ENCODE results near the gene NCR1.
"Not testable (repeated sequence)": the region's sequence is repeated elsewhere in the genome, so short reads cannot be mapped to it uniquely, and the experiment has no call there.

The NCR1 gene

DNA sequence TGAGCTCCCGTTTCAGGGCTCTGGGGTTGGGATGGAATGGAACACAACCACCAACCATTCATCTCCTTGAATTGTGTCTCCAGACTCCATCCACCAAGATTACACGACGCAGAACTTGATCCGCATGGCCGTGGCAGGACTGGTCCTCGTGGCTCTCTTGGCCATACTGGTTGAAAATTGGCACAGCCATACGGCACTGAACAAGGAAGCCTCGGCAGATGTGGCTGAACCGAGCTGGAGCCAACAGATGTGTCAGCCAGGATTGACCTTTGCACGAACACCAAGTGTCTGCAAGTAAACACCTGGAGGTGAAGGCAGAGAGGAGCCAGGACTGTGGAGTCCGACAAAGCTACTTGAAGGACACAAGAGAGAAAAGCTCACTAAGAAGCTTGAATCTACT is 16.4 kb upstream of the NCR1 start:
- no peaks in the 10 kb centered on the region for H3K79me2 ChIP-seq (ENCODE audit: low read length)
- no peak overlapping the region for H3K9ac ChIP-seq (ENCODE audit: low read length)
- H2AFZ ChIP-seq (ENCODE audit: low read length), result no peak overlapping the region
- H3K9me2 ChIP-seq (replicated peaks; ENCODE audit: insufficient read depth, low read length), result no peaks in the 10 kb centered on the region
- no peak overlapping the region for H3K4me2 ChIP-seq (ENCODE audit: low read depth, low read length)
- peaks cover 57% of the 10 kb centered on the region for H3K27me3 ChIP-seq (replicated peaks; ENCODE audit: insufficient read depth, low read length)
- no peak overlapping the region for H3K27ac ChIP-seq (ENCODE audit: low read length)
- no peak overlapping the region for H3K4me3 ChIP-seq (ENCODE audit: low read length)
- TF ChIP-seq EZH2phosphoT487 (IDR thresholded peaks at IDR 0.05; ENCODE audit: low read length) (no peak), CTCF (IDR thresholded peaks at IDR 0.05; ENCODE audit: low read length) (no peak), EZH2 (optimal IDR thresholded peaks at IDR 0.05; ENCODE audit: low read depth, low read length) (no peak)
- H4K20me1 ChIP-seq (ENCODE audit: insufficient read depth, low read length), result no peaks in the 10 kb centered on the region
- no peaks in the 10 kb centered on the region for H3F3A ChIP-seq (ENCODE audit: insufficient read depth, low read length)
- H3K36me3 ChIP-seq (replicated peaks; ENCODE audit: insufficient read depth, low read length), result no peaks in the 10 kb centered on the region
- H3K9me3 ChIP-seq (replicated peaks; ENCODE audit: insufficient read depth, low read length), result no peaks in the 10 kb centered on the region
- no peak for DNase-seq
- no peaks in the 10 kb centered on the region for H3K4me1 ChIP-seq (ENCODE audit: low read length)

- Histone ChIP-seq H3K4me1 (ENCODE audit: low read length) (no peaks in the 10 kb centered on the region), H2AFZ (ENCODE audit: low read length) (no peak overlapping the region), H3K9me3 (replicated peaks; ENCODE audit: insufficient read depth, low read length) (no peaks in the 10 kb centered on the region), H3K9ac (ENCODE audit: low read length) (no peak overlapping the region), H3K9me2 (replicated peaks; ENCODE audit: insufficient read depth, low read length) (no peaks in the 10 kb centered on the region), H3K4me2 (ENCODE audit: low read depth, low read length) (no peak overlapping the region), H3K36me3 (replicated peaks; ENCODE audit: insufficient read depth, low read length) (no peaks in the 10 kb centered on the region), H3F3A (ENCODE audit: insufficient read depth, low read length) (no peaks in the 10 kb centered on the region), H3K4me3 (ENCODE audit: low read length) (no peak overlapping the region), H4K20me1 (ENCODE audit: insufficient read depth, low read length) (no peaks in the 10 kb centered on the region), H3K27ac (ENCODE audit: low read length) (no peak overlapping the region), H3K79me2 (ENCODE audit: low read length) (no peaks in the 10 kb centered on the region), H3K27me3 (replicated peaks; ENCODE audit: insufficient read depth, low read length) (peaks cover 41% of the 10 kb centered on the region)
- TF ChIP-seq EZH2 (optimal IDR thresholded peaks at IDR 0.05; ENCODE audit: low read depth, low read length) (no peak), EZH2phosphoT487 (IDR thresholded peaks at IDR 0.05; ENCODE audit: low read length) (no peak), CTCF (IDR thresholded peaks at IDR 0.05; ENCODE audit: low read length) (no peak)
- no peak for DNase-seq
Observed at GRCh38 chr19:54893406-54893805, 12.5 kb upstream of the NCR1 start.

GRCh38 chr19:54894106-54894505 is 11.8 kb upstream of the NCR1 start:
- not testable (repeated sequence) for H3K4me2 ChIP-seq (ENCODE audit: low read depth, low read length); H3K4me1 ChIP-seq (ENCODE audit: low read length); H3K9ac ChIP-seq (ENCODE audit: low read length); H2AFZ ChIP-seq (ENCODE audit: low read length); H3K4me3 ChIP-seq (ENCODE audit: low read length); H3K79me2 ChIP-seq (ENCODE audit: low read length); H3K36me3 ChIP-seq (replicated peaks; ENCODE audit: insufficient read depth, low read length); H3F3A ChIP-seq (ENCODE audit: insufficient read depth, low read length); H3K9me3 ChIP-seq (replicated peaks; ENCODE audit: insufficient read depth, low read length); DNase-seq; H3K9me2 ChIP-seq (replicated peaks; ENCODE audit: insufficient read depth, low read length); H4K20me1 ChIP-seq (ENCODE audit: insufficient read depth, low read length); H3K27ac ChIP-seq (ENCODE audit: low read length)
- peaks cover 39% of the 10 kb centered on the region for H3K27me3 ChIP-seq (replicated peaks; ENCODE audit: insufficient read depth, low read length)

DNA sequence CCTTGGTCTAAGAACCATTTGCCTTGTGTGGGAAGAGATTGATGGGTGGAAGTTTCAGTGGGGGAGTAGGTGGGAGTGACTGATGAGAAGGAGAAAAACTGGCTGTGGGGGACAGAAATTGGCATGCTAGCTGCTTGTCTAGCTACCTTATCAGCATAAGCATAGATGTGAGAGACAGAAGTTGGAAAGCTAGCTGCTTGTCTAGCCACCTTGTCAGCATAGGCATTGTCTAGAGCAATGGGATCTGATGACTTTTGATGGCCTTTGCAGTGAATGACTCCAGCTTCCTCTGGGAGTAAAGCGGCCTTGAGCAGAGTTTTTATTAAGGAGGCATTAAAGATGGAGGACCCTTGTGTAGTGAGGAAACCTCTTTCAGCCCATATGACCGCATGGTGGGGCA is 9.9 kb upstream of the NCR1 start:
- no peaks in the 10 kb centered on the region for H3K36me3 ChIP-seq (replicated peaks; ENCODE audit: insufficient read depth, low read length)
- no peak overlapping the region for H2AFZ ChIP-seq (ENCODE audit: low read length)
- no peak overlapping the region for H3K4me2 ChIP-seq (ENCODE audit: low read depth, low read length)
- H3K9me2 ChIP-seq (replicated peaks; ENCODE audit: insufficient read depth, low read length), result no peaks in the 10 kb centered on the region
- TF ChIP-seq CTCF (IDR thresholded peaks at IDR 0.05; ENCODE audit: low read length) (no peak), EZH2phosphoT487 (IDR thresholded peaks at IDR 0.05; ENCODE audit: low read length) (no peak), EZH2 (optimal IDR thresholded peaks at IDR 0.05; ENCODE audit: low read depth, low read length) (no peak)
- H3K9me3 ChIP-seq (replicated peaks; ENCODE audit: insufficient read depth, low read length), result no peaks in the 10 kb centered on the region
- no peaks in the 10 kb centered on the region for H3F3A ChIP-seq (ENCODE audit: insufficient read depth, low read length)
- no peaks in the 10 kb centered on the region for H3K4me1 ChIP-seq (ENCODE audit: low read length)
- no peaks in the 10 kb centered on the region for H4K20me1 ChIP-seq (ENCODE audit: insufficient read depth, low read length)
- H3K27ac ChIP-seq (ENCODE audit: low read length), result no peak overlapping the region
- H3K4me3 ChIP-seq (ENCODE audit: low read length), result no peak overlapping the region
- DNase-seq, result no peak
- H3K79me2 ChIP-seq (ENCODE audit: low read length), result no peaks in the 10 kb centered on the region
- no peak overlapping the region for H3K9ac ChIP-seq (ENCODE audit: low read length)
- H3K27me3 ChIP-seq (replicated peaks; ENCODE audit: insufficient read depth, low read length), result peaks cover 45% of the 10 kb centered on the region

- H4K20me1 ChIP-seq (ENCODE audit: insufficient read depth, low read length); H2AFZ ChIP-seq (ENCODE audit: low read length); H3K9ac ChIP-seq (ENCODE audit: low read length); H3K4me2 ChIP-seq (ENCODE audit: low read depth, low read length); H3K4me1 ChIP-seq (ENCODE audit: low read length); DNase-seq; H3K9me3 ChIP-seq (replicated peaks; ENCODE audit: insufficient read depth, low read length); H3K27ac ChIP-seq (ENCODE audit: low read length); H3K79me2 ChIP-seq (ENCODE audit: low read length); H3K4me3 ChIP-seq (ENCODE audit: low read length); H3K9me2 ChIP-seq (replicated peaks; ENCODE audit: insufficient read depth, low read length); H3F3A ChIP-seq (ENCODE audit: insufficient read depth, low read length); H3K36me3 ChIP-seq (replicated peaks; ENCODE audit: insufficient read depth, low read length): not testable (repeated sequence)
- H3K27me3 ChIP-seq (replicated peaks; ENCODE audit: insufficient read depth, low read length), result peaks cover 35% of the 10 kb centered on the region
Observed at GRCh38 chr19:54898685-54899084, 7.3 kb upstream of the NCR1 start.

DNA sequence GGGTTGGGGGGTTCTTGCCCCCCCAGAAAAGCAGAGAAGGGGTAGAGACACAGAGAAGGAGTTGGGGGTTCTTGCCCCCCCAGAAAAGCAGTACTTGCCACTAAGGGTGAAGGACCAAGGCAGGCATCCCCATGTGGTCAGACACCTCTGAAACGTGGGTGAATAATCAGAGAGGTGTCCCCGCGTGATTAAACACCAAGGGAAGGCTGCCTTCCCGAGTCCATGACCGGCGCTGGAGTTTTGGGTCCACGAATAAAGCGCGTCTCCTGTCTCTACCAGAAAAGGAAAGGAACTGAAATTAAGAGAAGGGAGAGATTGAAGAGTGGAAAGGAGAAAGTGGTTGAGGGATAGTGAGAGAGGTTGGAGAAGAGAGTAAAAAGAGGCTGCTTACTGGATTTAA is 6.3 kb upstream of the NCR1 start:
- DNase-seq; H3K4me1 ChIP-seq (ENCODE audit: low read length); H3K79me2 ChIP-seq (ENCODE audit: low read length); H4K20me1 ChIP-seq (ENCODE audit: insufficient read depth, low read length); H2AFZ ChIP-seq (ENCODE audit: low read length); H3K36me3 ChIP-seq (replicated peaks; ENCODE audit: insufficient read depth, low read length); H3K4me3 ChIP-seq (ENCODE audit: low read length); H3F3A ChIP-seq (ENCODE audit: insufficient read depth, low read length); H3K9me2 ChIP-seq (replicated peaks; ENCODE audit: insufficient read depth, low read length); H3K27ac ChIP-seq (ENCODE audit: low read length); H3K4me2 ChIP-seq (ENCODE audit: low read depth, low read length); H3K9me3 ChIP-seq (replicated peaks; ENCODE audit: insufficient read depth, low read length); H3K9ac ChIP-seq (ENCODE audit: low read length): not testable (repeated sequence)
- H3K27me3 ChIP-seq (replicated peaks; ENCODE audit: insufficient read depth, low read length), result peaks cover 31% of the 10 kb centered on the region
